ENCODE data around the gene TRAPPC12.

Gene TRAPPC12

GRCh38 chr2:3409627-3410170, 30.2 kb downstream of the TRAPPC12 start:
- DNase-seq: no peak

GRCh38 chr2:3411103-3411502, 31.6 kb downstream of the TRAPPC12 start:
- no peak for DNase-seq

GRCh38 chr2:3413697-3414096, 34.2 kb downstream of the TRAPPC12 start:
- DNase-seq: no peak

- DNase-seq: no peak
Measured at GRCh38 chr2:3414133-3414860, 34.8 kb downstream of the TRAPPC12 start.

GRCh38 chr2:3418766-3419404, 39.4 kb downstream of the TRAPPC12 start:
- no peak for DNase-seq

- DNase-seq: no peak
Measured at GRCh38 chr2:3420076-3420768, 40.7 kb downstream of the TRAPPC12 start.

- DNase-seq: no peak
Measured at GRCh38 chr2:3420769-3421397, 41.4 kb downstream of the TRAPPC12 start.

- DNase-seq: no peak
Measured at GRCh38 chr2:3421580-3421979, 42.1 kb downstream of the TRAPPC12 start.

- DNase-seq: no peak
Measured at GRCh38 chr2:3422161-3422779, 42.8 kb downstream of the TRAPPC12 start.

- no peak for DNase-seq
Measured at GRCh38 chr2:3423492-3424170, 44.1 kb downstream of the TRAPPC12 start.

GRCh38 chr2:3424171-3424795, 44.8 kb downstream of the TRAPPC12 start:
- no peak for DNase-seq

- no peak for DNase-seq
Measured at GRCh38 chr2:3426615-3427014, 47.1 kb downstream of the TRAPPC12 start.

- DNase-seq: no peak
Measured at GRCh38 chr2:3427272-3427671, 47.8 kb downstream of the TRAPPC12 start.

- no peak for DNase-seq
Measured at GRCh38 chr2:3428577-3428976, 49.1 kb downstream of the TRAPPC12 start.

GRCh38 chr2:3429066-3429610, 49.6 kb downstream of the TRAPPC12 start:
- no peak for DNase-seq

GRCh38 chr2:3430172-3430571, 50.7 kb downstream of the TRAPPC12 start:
- no peak for DNase-seq

- DNase-seq: no peak
Measured at GRCh38 chr2:3430740-3431490, 51.4 kb downstream of the TRAPPC12 start.

GRCh38 chr2:3432067-3432466, 52.6 kb downstream of the TRAPPC12 start:
- no peak for DNase-seq

GRCh38 chr2:3432693-3433338, 53.3 kb downstream of the TRAPPC12 start:
- no peak for DNase-seq

GRCh38 chr2:3433339-3433699, 53.8 kb downstream of the TRAPPC12 start:
- DNase-seq: no peak
